CD4-positive, alpha-beta T cell treated with Interleukin-21 for 1 hour (primary cell): ENCODE measurements around the gene POLDIP2.

ENCODE experiments used
- DNase-seq: peaks from one replicate; pipeline ENCODE4 v3.0.0-alpha.2; 2020

The POLDIP2 gene

DNA sequence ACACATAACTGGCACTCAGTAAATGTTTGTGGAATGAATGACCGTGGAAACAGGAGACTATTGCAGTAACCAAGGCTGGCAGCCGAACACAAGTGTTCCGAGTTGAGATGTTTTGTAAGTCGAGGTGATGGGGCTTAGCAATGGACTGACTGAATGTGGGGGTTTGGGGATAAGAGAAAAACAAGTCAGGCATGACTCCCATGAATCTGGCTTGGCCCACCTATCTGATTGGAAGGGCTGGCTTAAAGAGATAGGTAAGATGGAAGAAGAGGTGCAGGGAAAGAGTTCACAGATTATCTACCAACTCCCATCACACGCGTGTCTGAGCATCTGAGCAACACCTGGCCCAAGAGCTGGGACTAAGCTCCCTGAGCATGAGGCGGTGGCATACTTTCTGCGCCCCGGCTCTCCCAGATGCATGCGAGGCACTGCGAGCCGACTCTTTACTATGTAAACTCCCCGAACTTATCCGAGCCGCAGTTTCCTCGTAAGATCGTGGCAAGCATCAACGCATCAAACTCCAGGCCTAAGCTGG is 22.6 kb downstream of the POLDIP2 start:
- no peak for DNase-seq

DNA sequence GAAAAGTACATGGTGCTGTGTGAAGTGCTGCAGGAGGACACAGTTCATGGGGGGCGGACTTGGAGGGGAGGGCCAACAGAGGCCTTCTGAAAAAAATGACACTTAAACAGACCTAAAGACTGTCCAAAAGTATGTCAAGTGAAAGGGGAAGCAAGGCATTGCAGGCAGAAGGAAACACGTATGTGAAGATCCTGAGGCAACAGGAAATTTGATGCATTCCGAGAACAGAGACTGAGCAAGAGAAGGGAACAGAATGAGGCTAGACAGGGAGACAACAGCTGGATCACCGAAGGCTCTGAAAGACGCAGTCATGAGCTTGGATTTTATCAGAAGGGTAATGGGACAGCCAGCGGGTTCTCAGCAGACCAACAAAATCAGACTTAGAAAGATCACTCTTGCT is 23.2 kb downstream of the POLDIP2 start:
- DNase-seq = no peak

DNA sequence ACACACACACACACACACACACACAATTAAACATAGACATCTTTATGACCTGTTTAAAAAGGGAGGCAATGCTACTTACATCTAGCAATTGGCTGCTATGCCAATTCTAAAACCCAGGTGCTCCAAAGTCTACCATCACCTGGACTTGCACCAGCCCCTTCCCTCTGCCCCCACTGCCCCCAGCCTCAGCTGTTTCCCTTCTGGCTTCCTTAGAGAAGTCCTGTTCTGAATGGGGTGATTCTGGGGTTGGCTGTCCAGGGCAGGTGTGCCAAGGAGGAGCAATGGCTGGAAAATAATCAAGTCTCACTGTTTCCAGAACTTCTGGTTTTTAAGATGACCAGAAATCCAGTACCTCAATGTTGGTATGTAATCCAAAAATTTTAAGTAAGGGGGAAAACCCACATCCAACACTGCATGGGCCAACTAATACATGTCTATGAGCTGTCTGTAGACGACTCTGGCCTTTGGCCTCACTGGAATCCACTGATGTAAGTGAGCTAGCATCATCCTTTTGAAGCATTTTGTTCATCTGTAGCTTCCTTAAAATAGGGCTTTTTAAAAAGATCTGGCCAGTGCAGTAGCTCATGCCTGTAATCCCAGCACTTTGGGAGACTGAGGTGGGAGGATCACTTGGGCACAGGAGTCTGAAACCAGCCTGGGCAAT is 24.1 kb downstream of the POLDIP2 start:
- DNase-seq = no peak

DNA sequence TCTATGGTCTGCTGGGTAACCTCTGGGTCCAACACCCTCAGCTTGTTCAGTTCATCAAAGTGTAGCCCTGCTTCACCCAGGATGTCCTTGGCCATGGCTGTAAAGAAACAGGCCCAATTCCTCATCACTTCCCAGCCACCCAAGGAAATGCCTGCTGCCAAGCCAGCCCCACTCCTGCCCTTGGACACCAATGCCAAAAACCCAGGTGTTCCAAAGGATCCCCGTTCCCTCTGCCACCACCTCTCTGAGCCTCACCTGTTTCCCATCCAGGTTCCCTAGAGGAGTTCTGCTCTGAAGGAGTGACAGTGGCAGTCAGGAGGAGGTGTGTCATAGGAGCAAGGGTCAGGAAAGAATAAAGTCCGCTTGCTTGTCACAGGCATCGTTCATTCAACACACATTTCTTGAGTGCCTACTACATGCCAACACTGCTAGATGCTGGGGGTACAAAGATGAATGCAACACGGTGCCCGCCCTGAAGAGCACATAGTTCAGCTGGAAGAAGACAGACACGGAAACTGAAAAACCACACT is 25.4 kb downstream of the POLDIP2 start:
- no peak for DNase-seq

DNA sequence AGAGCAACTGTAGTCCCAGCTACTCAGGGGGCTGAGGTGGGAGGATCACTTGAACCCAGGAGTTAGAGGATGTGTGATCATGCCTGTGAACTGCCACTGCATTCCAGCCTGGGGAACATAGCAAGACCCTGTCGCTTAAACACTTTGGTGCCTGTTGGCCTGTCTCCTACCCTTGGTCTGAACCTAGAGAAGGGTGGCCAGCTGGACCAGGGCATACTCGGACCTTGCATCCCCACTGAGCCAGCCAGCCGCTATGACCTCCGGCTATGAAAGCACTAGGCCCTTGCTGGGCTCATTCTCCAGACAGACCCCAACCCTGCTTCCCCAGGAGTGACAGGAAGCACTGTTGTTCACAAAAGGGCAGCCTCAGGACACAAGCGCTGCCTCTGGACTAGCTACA is 26.7 kb downstream of the POLDIP2 start:
- DNase-seq = no peak

DNA sequence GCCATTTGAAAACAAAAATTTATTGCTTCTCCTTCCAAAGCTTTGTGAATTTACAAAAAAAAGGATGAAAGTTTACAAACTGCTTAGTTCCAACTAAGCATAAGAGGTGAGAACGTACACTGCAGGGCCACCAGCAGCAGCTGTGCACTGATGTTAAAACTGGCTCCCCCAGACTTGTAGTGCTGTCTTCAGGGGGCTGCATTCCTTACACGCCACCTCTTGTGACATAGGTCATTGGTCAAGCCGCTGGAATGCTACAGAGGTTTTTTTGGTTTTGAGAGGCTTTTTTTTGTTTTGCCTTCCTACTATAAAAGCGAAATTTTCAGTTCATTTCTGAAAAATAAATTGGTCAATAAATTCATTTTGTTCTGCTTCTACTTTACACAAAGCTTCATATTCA is 29.0 kb downstream of the POLDIP2 start:
- DNase-seq = no peak

DNA sequence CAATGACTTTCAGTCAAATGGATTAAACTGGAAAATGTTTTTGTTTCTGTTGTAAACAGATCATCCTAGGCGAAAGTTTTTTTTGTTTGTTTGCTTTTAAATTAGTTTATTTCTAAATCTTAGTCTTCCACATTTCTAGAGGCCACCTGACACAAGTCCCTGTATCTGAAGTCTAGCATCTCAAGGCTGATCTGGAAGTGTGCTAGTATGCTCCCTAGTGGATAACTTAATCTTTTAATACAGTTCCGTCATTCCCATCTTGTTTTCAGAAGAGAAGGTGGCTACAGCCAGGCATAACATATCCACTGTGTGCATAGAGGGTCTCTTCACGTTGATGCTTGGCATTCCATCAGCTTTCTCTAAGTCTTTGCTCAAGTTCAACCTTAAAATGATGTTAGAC is 29.6 kb downstream of the POLDIP2 start:
- no peak for DNase-seq

DNA sequence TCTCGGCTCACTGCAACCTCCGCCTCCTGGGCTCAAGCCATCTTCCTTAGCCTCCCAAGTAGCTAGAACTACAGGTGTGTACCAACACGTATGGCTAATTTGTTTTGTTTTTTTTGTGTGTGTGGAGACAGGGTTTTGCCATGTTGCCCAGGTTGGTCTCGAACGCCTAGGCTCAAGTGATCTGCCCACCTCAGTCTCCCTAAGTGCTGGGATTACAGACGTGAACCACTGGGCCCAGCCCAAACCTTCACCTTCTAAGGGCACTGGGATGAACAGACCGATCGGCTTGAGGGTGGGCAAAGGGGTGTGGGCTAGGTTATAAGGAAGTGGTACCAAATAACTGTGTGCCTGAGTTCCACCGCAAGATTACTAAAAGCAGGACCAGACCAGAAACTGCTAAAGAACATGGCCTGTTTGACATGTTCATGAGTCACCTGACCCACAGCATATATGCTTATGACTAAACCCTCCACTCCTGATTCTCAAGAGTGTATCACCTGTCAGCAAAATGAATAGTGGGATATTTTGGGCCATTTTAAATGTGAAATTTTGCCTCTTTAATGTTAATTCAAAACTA is 30.2 kb downstream of the POLDIP2 start:
- DNase-seq = no peak

DNA sequence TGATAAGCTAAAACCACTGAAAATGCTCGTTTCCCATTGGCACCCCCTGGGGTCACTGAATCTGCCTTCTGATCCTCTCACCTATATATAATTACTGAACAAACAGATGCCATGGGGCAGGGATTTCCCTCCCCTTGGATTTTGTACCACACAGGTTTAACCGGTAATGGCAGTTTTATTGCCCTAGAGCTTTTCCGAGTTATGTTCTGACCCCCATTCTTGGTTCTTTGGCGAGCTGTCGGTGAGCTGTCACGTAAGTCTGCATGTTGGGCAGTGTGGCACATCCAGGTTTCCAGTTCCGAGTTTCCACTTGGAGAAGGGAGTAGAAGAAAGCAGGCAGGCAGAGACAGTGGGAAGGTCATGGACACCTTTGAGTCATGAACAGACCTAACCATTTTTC is 31.2 kb downstream of the POLDIP2 start:
- no peak for DNase-seq

DNA sequence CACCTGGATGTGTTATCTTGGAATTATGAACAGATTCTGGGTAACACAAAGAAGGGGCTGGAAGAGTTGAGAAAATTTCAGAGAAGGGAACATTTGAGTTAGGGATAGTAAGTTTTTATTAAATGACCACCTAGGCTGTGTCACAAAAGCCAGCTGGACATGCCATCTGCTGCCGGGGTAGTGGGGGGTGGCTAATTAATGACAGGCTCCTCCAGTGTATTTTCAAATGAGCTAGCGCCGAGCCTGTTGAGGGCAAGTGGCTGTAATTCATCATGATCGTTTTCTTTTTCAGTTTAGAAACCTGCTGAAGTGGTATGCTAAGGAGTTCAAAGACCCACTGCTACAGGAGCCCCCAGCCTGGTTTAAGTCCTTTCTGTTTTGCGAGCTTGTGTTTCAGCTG is 32.1 kb downstream of the POLDIP2 start:
- DNase-seq = no peak

DNA sequence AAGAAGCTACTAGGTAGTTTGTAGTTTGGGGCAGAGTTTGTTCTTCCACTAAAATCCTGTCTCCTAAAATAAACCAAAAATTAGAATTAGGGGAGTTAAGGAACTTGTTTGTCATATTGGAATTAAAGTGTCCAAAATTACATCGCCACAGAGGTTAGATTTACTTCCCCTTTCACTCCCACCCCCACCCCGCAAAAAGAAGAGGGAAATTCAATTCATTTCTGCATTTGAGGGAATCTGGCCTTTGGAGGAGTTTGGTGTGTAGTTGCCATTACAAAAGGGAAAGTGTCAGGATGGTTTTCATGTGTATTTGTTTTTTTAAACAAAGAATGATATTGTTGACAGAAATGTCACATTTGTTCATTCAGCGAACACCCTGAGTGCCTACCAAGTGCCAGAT is 32.5 kb downstream of the POLDIP2 start:
- DNase-seq = no peak

DNA sequence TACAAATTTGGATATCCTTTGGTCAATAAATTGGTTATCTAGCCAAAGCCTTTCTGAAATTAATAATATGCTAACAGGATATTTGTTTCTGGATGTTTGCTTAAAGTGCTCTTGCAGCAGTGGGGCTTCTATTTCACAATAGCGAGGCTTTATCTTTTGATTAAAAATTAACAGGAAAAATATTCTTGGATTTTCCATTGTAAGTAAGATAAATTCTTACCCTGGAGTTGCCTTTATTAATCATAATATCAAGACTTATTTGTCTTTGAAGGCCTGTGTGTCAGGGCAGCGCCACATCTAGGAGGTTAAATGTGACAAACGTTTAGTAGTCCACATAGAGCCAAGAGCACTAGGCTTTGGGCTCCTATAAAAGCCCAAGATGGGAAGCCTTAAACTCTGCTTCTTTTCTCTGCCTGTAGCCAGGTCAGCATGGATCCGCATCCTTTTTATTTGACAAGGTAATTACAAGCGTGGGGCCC is 33.0 kb downstream of the POLDIP2 start:
- DNase-seq = no peak

DNA sequence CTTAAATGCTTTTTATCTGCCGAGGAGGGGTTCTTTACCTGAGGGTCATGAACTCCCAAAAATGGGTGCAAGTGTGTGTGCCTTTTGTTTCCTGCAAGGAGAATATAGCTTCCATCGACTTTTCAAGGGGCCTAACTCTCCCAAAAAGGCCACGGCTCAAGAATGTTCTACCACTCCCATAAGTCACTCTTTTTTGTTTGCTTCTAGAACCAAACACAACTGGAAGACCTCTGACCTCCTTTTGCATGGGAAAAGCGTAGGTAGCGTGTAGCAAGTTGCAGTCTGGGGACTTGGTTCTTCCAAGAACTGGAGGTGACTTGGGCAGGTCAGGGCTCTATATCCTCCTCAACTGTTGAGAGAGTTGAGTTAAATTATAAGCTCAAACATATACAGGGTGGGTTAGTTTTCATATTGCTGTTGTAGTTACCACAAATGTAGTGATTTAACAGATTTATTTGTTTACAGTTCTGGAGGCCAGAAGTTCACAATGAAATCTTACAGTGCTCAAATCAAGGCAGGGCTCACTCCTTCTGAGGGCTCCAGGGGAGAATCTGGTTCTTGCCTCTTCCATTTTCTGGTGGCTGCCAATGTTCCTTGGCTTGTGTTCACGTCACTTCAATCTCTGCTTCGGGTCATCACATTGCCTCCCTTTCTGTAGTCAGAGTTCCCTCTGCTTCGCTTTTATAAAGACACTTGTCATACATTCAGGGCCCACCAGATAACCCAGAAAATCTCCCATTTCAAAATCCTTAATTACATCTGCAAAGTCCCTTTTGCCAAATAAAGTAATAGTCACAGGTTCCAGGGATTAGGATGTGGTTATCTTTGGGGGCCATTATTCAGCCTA is 36.9 kb downstream of the POLDIP2 start:
- no peak for DNase-seq

DNA sequence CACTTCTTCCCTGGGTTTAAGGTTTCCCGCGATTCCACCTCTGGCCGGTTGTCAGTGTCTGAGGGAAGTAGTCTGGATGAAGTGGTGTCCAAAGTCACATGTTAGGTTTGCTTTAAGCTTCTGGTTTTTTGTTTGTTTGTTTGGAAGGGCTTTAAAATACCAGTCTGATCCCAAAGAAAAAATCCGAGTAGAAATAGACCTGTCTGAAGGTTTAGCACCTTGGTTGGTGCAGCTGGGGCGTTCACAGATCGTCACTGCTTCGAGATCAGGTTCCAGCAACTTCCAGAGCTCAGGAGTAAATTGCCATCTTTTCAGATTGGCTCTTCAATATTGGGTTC is 37.8 kb downstream of the POLDIP2 start:
- DNase-seq = no peak

DNA sequence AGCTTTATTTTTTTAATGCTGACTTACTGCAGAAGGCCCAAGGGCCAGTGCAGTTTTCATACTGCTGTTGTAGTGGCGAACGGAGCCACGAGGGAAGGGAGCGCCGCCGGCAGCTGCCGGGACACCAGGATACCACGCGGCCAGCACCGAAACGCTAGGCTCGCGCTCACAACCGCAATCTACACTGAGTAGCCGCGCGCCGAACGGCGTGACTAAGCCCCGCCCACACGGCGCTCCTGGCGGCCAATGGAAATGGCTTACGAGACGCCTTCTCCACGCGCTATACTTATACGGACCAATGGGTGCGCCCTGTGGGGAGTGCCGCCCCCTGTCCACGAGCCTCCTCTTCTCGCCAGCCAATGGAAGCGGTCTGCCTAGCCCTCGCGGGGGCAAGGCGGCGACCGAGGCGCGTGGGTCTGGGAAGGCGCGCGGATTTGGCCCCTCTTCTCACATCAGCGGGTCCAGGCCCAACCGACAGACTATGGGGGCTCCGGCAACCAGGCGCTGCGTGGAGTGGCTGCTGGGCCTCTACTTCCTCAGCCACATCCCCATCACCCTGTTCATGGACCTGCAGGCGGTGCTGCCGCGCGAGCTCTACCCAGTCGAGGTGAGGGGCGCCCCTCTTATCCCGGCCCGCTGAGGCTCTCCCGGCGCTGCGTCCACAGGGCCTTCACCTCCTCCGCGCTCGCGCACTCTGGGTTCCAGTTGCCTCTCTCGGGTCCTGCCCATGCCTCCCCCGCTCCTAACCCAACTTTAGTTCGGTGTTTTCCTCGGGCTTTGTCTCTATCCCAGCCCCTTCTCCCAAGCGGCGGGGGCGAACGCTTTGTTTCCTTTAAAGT is 38.3 kb downstream of the POLDIP2 start, which contains the start of gene TMEM97:
TMEM97 (plus strand) TSS at position 442 of the 839 bp plus-strand sequence; CDS start at position 482, 40 bp downstream.
- peak; percentile 95 for DNase-seq

DNA sequence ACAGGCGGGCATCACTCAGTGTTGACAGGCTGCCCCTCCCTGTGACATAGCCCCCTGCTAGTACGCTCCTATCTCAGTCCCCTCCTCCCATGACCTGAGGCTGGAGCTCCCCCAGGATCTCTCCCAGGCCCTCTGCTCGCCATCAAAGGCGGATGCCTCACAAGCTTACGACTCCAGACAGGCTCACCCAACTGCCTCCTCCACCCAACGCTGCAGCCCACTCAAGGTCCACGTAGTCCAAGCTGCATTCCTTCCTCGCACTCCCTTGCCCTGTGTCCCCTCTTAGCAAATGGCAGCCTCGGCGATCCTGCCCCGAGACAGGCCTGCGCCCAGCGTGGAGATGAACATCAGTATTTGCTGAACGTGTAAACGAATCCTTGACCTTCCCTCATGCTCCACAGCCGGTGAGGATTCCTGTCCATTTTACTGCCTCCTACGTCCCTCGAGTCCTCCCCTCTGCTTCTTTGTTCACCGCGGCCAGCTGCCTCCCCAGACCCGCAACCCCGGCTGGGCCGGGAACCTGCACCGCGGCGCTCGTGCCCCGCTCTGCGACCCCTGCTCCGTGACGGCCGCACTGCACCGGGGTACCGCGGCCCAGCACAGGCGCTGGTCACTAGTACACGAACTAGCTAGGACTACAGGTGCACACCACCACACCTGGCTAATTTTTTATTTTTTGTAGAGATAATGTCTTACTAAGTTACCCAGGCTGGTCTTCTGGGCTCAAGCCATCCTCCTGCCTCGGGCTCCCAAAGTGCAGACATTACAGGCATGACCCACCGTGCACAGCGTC is 39.2 kb downstream of the POLDIP2 start:
- DNase-seq = no peak

DNA sequence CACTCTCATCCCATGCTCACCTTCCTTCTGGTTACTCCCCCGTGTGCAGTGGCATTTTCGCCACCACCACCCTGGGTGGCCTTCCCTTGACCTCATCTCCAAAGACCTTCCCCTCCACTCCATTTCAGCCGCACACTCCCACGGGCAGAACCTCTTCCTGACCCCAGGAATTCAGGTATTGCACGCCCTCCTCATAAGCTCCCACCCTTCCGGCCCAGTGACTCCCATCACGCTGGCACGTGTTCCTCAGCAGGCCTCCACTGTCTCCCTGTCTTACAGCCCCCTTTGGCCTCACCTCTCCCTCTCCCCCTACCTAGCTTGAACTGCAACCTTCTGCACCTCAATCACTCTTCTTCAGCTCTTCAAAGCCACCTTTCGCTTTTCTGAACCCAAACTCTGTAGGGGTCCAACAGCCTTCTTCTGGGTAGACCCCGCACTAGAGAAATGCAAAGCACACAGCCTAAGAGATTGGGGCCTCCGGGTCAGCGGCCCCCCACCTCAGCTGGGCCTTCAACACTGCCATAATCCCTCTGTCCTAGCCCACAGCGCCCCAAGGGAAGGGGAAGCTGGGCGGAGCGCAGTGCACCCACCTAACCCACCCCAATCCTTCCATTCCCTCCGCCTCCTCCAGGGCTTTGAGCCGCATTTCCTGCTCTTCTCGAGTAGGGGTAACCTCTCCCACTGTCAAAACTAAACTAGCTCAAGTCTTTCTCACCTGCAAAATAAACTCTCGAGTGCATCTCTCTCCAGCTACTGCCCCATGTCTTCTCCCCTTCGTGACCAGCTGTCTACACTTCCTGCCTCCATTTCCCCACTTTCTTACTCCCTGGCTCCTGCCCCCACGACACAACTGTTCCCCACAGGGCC is 40.0 kb downstream of the POLDIP2 start:
- no peak for DNase-seq

DNA sequence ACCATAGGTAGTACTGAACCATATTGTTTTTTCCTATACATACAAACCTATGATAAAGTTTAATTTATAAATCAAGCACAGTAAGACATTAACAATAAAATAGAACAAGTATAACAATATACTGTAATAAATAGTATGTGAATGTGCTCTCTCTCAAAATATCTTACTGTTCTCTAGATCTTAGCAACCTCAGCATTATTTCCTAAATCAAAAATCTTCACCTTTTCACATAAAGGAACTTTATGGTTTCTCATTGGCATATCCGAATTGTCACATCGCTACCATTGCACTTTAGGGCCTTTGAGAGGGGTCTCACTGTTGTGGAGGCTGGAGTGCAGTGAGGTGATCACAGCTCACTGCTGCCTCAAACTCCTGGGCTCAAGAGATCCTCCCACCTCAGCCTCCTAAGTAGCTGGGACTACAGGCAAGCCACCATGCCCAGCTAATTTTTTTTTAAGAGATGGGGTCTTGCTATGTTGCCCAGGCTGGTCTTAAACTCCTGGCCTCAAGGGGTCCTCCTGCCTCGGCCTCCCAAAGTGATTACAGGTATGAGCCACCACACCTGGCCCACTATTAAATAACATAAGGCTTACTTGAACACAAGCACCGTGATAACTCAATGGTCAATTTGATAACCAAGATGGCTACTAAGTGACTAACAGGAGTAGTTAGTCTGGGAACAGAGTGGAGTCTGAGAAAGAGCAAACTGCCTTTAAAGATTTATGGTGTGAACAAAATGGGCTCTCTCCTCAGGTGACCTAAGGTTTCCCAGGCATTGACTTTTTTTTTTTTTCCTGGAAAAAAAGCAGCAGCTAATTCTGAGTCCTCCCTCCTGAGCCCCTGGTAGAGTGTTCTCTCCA is 41.3 kb downstream of the POLDIP2 start:
- no peak for DNase-seq

DNA sequence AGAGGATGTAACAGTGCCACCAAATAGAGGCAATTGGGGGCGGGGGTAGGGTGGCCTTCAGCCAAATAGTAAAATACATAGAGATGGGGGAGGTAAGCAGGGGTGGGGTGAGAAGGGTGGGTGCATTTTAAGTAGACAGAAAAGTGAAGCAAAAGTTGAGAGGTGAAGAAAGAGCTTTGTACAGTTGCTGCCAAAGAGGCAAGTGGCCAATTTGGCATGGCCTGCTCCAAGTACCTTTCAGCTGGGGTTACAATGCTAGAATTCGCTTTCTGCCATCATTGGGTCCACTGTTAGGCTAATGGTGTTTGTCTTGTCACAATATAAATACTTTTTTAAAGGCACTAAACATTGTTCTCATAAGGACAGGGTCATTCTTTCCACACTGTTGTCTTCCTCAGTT is 43.5 kb downstream of the POLDIP2 start:
- DNase-seq = no peak

DNA sequence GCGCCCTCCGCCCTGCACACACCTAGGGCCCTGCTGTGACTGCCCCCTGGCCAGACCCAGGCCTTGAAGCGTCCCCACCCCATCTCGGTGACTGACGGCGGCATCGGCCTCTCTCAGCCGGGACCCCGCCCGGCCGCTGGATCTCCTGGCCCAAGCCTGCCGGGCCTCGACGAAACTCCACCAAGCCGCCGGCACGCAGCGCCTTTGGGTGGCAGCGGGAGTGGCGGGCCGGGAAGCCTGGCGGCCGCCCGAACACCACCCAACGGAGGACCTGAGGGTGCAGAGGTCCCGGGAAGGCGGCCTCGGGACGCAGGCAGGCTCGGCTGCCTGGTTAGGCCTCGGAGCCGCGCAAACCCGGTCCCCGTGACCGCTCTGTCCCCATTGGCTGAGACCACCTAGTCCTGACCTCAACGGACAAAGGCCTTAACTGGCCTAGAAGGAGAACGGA is 50.3 kb downstream of the POLDIP2 start:
- DNase-seq = no peak
